Activated CD4-positive, alpha-beta memory T cell treated with anti-CD3 and anti-CD28 coated beads for 36 hours (primary cell): ENCODE measurements around the gene CAMK2B. TPM values are rescaled to one million over a fixed set of nuclear protein-coding genes. Genes with fewer than 3 reads are reported as not detected.

ENCODE experiments used
- CTCF ChIA-PET: fragments of 350-600 bp; sonication (Branson Sonifier 250); formaldehyde crosslinking; loops from one replicate; lab custom pipeline; 2021; ENCODE audit warnings: antibody characterized with exemption, inconsistent platforms; lab: Charles Lee
- POLR2A ChIA-PET: fragments of 350-600 bp; sonication (Branson Sonifier 250); formaldehyde crosslinking; loops from one replicate; lab custom pipeline; 2021; ENCODE audit warnings: antibody characterized with exemption; lab: Charles Lee
- DNase-seq: peaks from one replicate; pipeline ENCODE4 v3.0.0-alpha.2; 2020
- H3K27ac Mint-ChIP-seq: one replicate; pipeline ENCODE4 v1.8.0; 2021; ENCODE audit warnings: mixed read lengths
- H3K27me3 Mint-ChIP-seq: one replicate; pipeline ENCODE4 v1.8.0; 2021; ENCODE audit warnings: mixed read lengths
- H3K36me3 Mint-ChIP-seq: one replicate; pipeline ENCODE4 v1.8.0; 2021; ENCODE audit warnings: mixed read lengths
- H3K4me1 Mint-ChIP-seq: one replicate; pipeline ENCODE4 v1.8.0; 2021; ENCODE audit warnings: low read depth, mixed read lengths
- H3K4me3 Mint-ChIP-seq: one replicate; pipeline ENCODE4 v1.8.0; 2021; ENCODE audit warnings: mild to moderate bottlenecking, mixed read lengths
- H3K9me3 Mint-ChIP-seq: one replicate; pipeline ENCODE4 v1.8.0; 2021; ENCODE audit warnings: mixed read lengths
- intact Hi-C: fragments of 100-400 bp; cut with micrococcal nuclease; formaldehyde crosslinking; loops from one replicate; pipeline ENCODE4 v1.15.1; 2023
- total RNA-seq, 2 experiments: library from RNA; stranded (reverse); gene quantifications; one replicate each; pipeline ENCODE4 v1.2.3, GENCODE V29; 2021

The CAMK2B gene
- total RNA-seq, 2 experiments from 2014 or later: 0.46 to 0.76 TPM

GRCh38 chr7:44225566-44226395 is 99.6 kb downstream of the CAMK2B start:
- POLR2A ChIA-PET: no interaction called here
- H3K4me3 Mint-ChIP-seq: no peak overlapping the region

GRCh38 chr7:44224974-44225565 is 100.3 kb downstream of the CAMK2B start:
- no peak overlapping the region for H3K27ac Mint-ChIP-seq
- CTCF ChIA-PET: no interaction called here
- POLR2A ChIA-PET: no interaction called here
- H3K4me1 Mint-ChIP-seq: no peaks in the 10 kb centered on the region
- intact Hi-C loops: no loop called here
- H3K27me3 Mint-ChIP-seq: peaks cover 6% of the 10 kb centered on the region
- DNase-seq: no peak
- no peaks in the 10 kb centered on the region for H3K9me3 Mint-ChIP-seq
- H3K4me3 Mint-ChIP-seq: no peak overlapping the region
- no peaks in the 10 kb centered on the region for H3K36me3 Mint-ChIP-seq

More at GRCh38 chr7:44225566-44226395, 99.6 kb downstream of the CAMK2B start:
- no peak overlapping the region for H3K27ac Mint-ChIP-seq
- intact Hi-C loops: no loop called here
- CTCF ChIA-PET: no interaction called here
- H3K27me3 Mint-ChIP-seq: peaks cover 6% of the 10 kb centered on the region
- no peaks in the 10 kb centered on the region for H3K4me1 Mint-ChIP-seq
- no peaks in the 10 kb centered on the region for H3K9me3 Mint-ChIP-seq
- no peaks in the 10 kb centered on the region for H3K36me3 Mint-ChIP-seq
- no peak for DNase-seq

GRCh38 chr7:44224080-44224973 is 101.1 kb downstream of the CAMK2B start:
- ChIA-PET POLR2A (interaction anchor here (0.6 kb wide), 1 partner anchor 63 kb away, joined by 3 read pairs; no protein-coding TSS in a partner anchor), CTCF (interaction anchor here (1.3 kb wide), 1 partner anchor 16 kb away, joined by 3 read pairs; no protein-coding TSS in a partner anchor)
- H3K9me3 Mint-ChIP-seq: no peaks in the 10 kb centered on the region
- no peak for DNase-seq
- intact Hi-C loops: no loop called here
- no peak overlapping the region for H3K4me3 Mint-ChIP-seq
- no peak overlapping the region for H3K27ac Mint-ChIP-seq
- H3K36me3 Mint-ChIP-seq: no peaks in the 10 kb centered on the region
- peaks cover 6% of the 10 kb centered on the region for H3K27me3 Mint-ChIP-seq
- no peaks in the 10 kb centered on the region for H3K4me1 Mint-ChIP-seq

GRCh38 chr7:44223362-44224079 is 101.9 kb downstream of the CAMK2B start:
- no peak overlapping the region for H3K4me3 Mint-ChIP-seq
- no peak overlapping the region for H3K27ac Mint-ChIP-seq
- peaks cover 6% of the 10 kb centered on the region for H3K27me3 Mint-ChIP-seq
- H3K9me3 Mint-ChIP-seq: no peaks in the 10 kb centered on the region
- intact Hi-C loops: no loop called here
- H3K4me1 Mint-ChIP-seq: no peaks in the 10 kb centered on the region
- H3K36me3 Mint-ChIP-seq: no peaks in the 10 kb centered on the region
- CTCF ChIA-PET: interaction anchor here (1.3 kb wide), 1 partner anchor 17 kb away, joined by 3 read pairs; no protein-coding TSS in a partner anchor
- POLR2A ChIA-PET: interaction anchor here (0.6 kb wide), 1 partner anchor 63 kb away, joined by 3 read pairs; no protein-coding TSS in a partner anchor
- DNase-seq: no peak

GRCh38 chr7:44222776-44223261 is 102.6 kb downstream of the CAMK2B start:
- Mint-ChIP-seq H3K27me3 (peaks cover 6% of the 10 kb centered on the region), H3K27ac (no peak overlapping the region)
- CTCF ChIA-PET: no interaction called here

GRCh38 chr7:44222074-44222473 is 103.3 kb downstream of the CAMK2B start:
- no peaks in the 10 kb centered on the region for H3K9me3 Mint-ChIP-seq
- H3K4me1 Mint-ChIP-seq: no peaks in the 10 kb centered on the region
- no peaks in the 10 kb centered on the region for H3K36me3 Mint-ChIP-seq
- intact Hi-C loops: no loop called here
- no peak for DNase-seq
- POLR2A ChIA-PET: no interaction called here
- H3K27ac Mint-ChIP-seq: no peak overlapping the region
- H3K27me3 Mint-ChIP-seq: peaks cover 6% of the 10 kb centered on the region
- H3K4me3 Mint-ChIP-seq: no peak overlapping the region
- CTCF ChIA-PET: interaction anchor here (1.5 kb wide), 1 partner anchor 313 kb away, joined by 3 read pairs; no protein-coding TSS in a partner anchor

More at GRCh38 chr7:44222776-44223261, 102.6 kb downstream of the CAMK2B start:
- Mint-ChIP-seq H3K36me3 (no peaks in the 10 kb centered on the region), H3K9me3 (no peaks in the 10 kb centered on the region), H3K4me1 (no peaks in the 10 kb centered on the region), H3K4me3 (no peak overlapping the region)
- POLR2A ChIA-PET: no interaction called here
- intact Hi-C loops: no loop called here
- DNase-seq: no peak

- intact Hi-C loops: no loop called here
- Mint-ChIP-seq H3K4me3 (no peak overlapping the region), H3K9me3 (no peaks in the 10 kb centered on the region), H3K27ac (no peak overlapping the region), H3K4me1 (no peaks in the 10 kb centered on the region), H3K27me3 (peaks cover 6% of the 10 kb centered on the region), H3K36me3 (no peaks in the 10 kb centered on the region)
- ChIA-PET CTCF (interaction anchor here (1.5 kb wide), 1 partner anchor 314 kb away, joined by 3 read pairs; no protein-coding TSS in a partner anchor), POLR2A (interaction anchor here (0.6 kb wide), 1 partner anchor 12 kb away, joined by 4 read pairs; no protein-coding TSS in a partner anchor)
- no peak for DNase-seq
Measured at GRCh38 chr7:44221231-44221791, 104.1 kb downstream of the CAMK2B start.

- H3K9me3 Mint-ChIP-seq: no peaks in the 10 kb centered on the region
- no peak for DNase-seq
- H3K27me3 Mint-ChIP-seq: no peaks in the 10 kb centered on the region
- intact Hi-C loops: no loop called here
- H3K4me1 Mint-ChIP-seq: no peaks in the 10 kb centered on the region
- CTCF ChIA-PET: interaction anchor here (0.8 kb wide), 1 partner anchor 19 kb away, joined by 3 read pairs; the partner anchor contains the start of gene YKT6
- no peaks in the 10 kb centered on the region for H3K36me3 Mint-ChIP-seq
- H3K4me3 Mint-ChIP-seq: no peak overlapping the region
- no peak overlapping the region for H3K27ac Mint-ChIP-seq
- POLR2A ChIA-PET: interaction anchor here (0.6 kb wide), 1 partner anchor 13 kb away, joined by 4 read pairs; no protein-coding TSS in a partner anchor
Measured at GRCh38 chr7:44220358-44221112, 104.9 kb downstream of the CAMK2B start.

GRCh38 chr7:44220046-44220357 is 105.4 kb downstream of the CAMK2B start:
- intact Hi-C loops: no loop called here
- Mint-ChIP-seq H3K4me1 (no peaks in the 10 kb centered on the region), H3K9me3 (no peaks in the 10 kb centered on the region), H3K4me3 (no peak overlapping the region), H3K27me3 (no peaks in the 10 kb centered on the region), H3K36me3 (no peaks in the 10 kb centered on the region), H3K27ac (no peak overlapping the region)
- POLR2A ChIA-PET: no interaction called here
- CTCF ChIA-PET: interaction anchor here (0.8 kb wide), 1 partner anchor 19 kb away, joined by 3 read pairs; the partner anchor contains the start of gene YKT6
- DNase-seq: no peak

- ChIA-PET CTCF (interaction anchor here (0.8 kb wide), 1 partner anchor 18 kb away, joined by 3 read pairs; the partner anchor contains the start of gene YKT6), POLR2A (no interaction called here)
- intact Hi-C loops: no loop called here
- Mint-ChIP-seq H3K27ac (no peak overlapping the region), H3K36me3 (no peaks in the 10 kb centered on the region), H3K27me3 (no peaks in the 10 kb centered on the region), H3K4me3 (no peak overlapping the region), H3K9me3 (no peaks in the 10 kb centered on the region), H3K4me1 (no peaks in the 10 kb centered on the region)
- DNase-seq: no peak
Measured at GRCh38 chr7:44219371-44220045, 105.9 kb downstream of the CAMK2B start.
